Body of pancreas (tissue), 4 donors: ENCODE measurements around the gene FAM217B.

Experiments
- POLR2A ChIP-seq, 3 donors: fragments of 450-650 bp; IDR thresholded peaks; one replicate each; pipeline ENCODE4 v1.6.1; 2016; ENCODE audit warnings: antibody characterized with exemption in 3 of 3, mild to moderate bottlenecking in 2 of 3
- TF ChIP-seq, protein P1 (sequence below), 7 experiments: fragments of 450-650 bp in 4 of 7; fragments of 200-600 bp in 3 of 7; sonication (generic) in 3 of 7; IDR thresholded peaks; one replicate each; pipeline ENCODE4 v1.5.1; 2016 to 2019; ENCODE audit warnings: antibody characterized with exemption in 7 of 7

DNA sequence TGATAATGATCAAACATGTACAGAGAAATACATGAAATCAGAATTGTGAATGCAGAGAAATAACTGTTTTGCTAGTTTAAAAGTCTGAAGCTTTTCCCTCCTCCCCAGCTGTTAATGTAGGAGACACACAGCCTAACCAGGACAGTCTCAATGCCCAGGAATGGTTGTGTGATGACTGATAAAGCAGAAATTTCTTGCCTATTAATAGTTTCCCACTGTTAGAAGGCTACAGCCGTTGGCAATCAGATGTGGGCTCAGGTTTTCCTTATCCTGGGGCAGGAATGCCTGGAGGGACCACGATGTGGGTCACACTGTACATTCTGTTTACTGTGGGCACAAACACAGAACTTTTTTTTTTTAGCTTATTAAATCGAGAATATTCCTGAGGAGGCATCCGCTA is 2.0 kb upstream of the FAM217B start:
- TF ChIP-seq, protein P1, sequence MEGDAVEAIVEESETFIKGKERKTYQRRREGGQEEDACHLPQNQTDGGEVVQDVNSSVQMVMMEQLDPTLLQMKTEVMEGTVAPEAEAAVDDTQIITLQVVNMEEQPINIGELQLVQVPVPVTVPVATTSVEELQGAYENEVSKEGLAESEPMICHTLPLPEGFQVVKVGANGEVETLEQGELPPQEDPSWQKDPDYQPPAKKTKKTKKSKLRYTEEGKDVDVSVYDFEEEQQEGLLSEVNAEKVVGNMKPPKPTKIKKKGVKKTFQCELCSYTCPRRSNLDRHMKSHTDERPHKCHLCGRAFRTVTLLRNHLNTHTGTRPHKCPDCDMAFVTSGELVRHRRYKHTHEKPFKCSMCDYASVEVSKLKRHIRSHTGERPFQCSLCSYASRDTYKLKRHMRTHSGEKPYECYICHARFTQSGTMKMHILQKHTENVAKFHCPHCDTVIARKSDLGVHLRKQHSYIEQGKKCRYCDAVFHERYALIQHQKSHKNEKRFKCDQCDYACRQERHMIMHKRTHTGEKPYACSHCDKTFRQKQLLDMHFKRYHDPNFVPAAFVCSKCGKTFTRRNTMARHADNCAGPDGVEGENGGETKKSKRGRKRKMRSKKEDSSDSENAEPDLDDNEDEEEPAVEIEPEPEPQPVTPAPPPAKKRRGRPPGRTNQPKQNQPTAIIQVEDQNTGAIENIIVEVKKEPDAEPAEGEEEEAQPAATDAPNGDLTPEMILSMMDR (IDR thresholded peaks at IDR 0.05): no peak
- no peak for TF ChIP-seq POLR2A (IDR thresholded peaks at IDR 0.05)
